CD4-positive, alpha-beta T cell treated with Interferon alpha-2 for 1 hour (primary cell): ENCODE measurements around the gene PTPRN2.

ENCODE experiments used
- DNase-seq, 2 donors: peaks; one replicate each; pipeline ENCODE4 v3.0.0-alpha.2; 2020 to 2022

PTPRN2 gene

GRCh38 chr7:157541295-157542067 lies 1046.1 kb downstream of the PTPRN2 start:
- DNase-seq, result no peak

GRCh38 chr7:157540606-157541294 lies 1046.9 kb downstream of the PTPRN2 start:
- DNase-seq, result no peak

- no peak for DNase-seq
These were observed 1047.6 kb downstream of the PTPRN2 start for GRCh38 chr7:157540020-157540419.

GRCh38 chr7:157539521-157539920 lies 1048.1 kb downstream of the PTPRN2 start:
- DNase-seq, result no peak

- DNase-seq, result no peak
These were observed 1048.9 kb downstream of the PTPRN2 start for GRCh38 chr7:157538735-157539134.

- no peak for DNase-seq
These were observed 1049.3 kb downstream of the PTPRN2 start for GRCh38 chr7:157538321-157538720.

GRCh38 chr7:157537056-157537455 lies 1050.6 kb downstream of the PTPRN2 start:
- no peak for DNase-seq

- DNase-seq, result no peak
These were observed 1055.6 kb downstream of the PTPRN2 start for GRCh38 chr7:157532068-157532467.

- no peak for DNase-seq
These were observed 1057.7 kb downstream of the PTPRN2 start for GRCh38 chr7:157529768-157530560.

- DNase-seq, result no peak
These were observed 1058.8 kb downstream of the PTPRN2 start for GRCh38 chr7:157528785-157529341.

GRCh38 chr7:157527686-157528085 lies 1059.9 kb downstream of the PTPRN2 start:
- no peak for DNase-seq

- DNase-seq, result no peak
These were observed 1060.5 kb downstream of the PTPRN2 start for GRCh38 chr7:157526913-157527634.

- no peak for DNase-seq
These were observed 1061.4 kb downstream of the PTPRN2 start for GRCh38 chr7:157526005-157526912.

GRCh38 chr7:157525491-157525915 lies 1062.1 kb downstream of the PTPRN2 start:
- no peak for DNase-seq

GRCh38 chr7:157524731-157525130 lies 1062.9 kb downstream of the PTPRN2 start:
- DNase-seq, result no peak

GRCh38 chr7:157523766-157524421 lies 1063.7 kb downstream of the PTPRN2 start:
- DNase-seq, result no peak

- no peak for DNase-seq
These were observed 1064.3 kb downstream of the PTPRN2 start for GRCh38 chr7:157523371-157523765.

- DNase-seq, result no peak
These were observed 1064.7 kb downstream of the PTPRN2 start for GRCh38 chr7:157522954-157523353.

- no peak for DNase-seq
These were observed 1065.4 kb downstream of the PTPRN2 start for GRCh38 chr7:157522189-157522588.

GRCh38 chr7:157521752-157522151 lies 1065.9 kb downstream of the PTPRN2 start:
- no peak for DNase-seq
